A673 (cell line): ENCODE data around the gene BPHL.

Source experiments
- EZH2 ChIP-seq: fragments of 200-600 bp; sonication (generic); IDR thresholded peaks from 2 replicates; pipeline ENCODE4 v1.6.1; 2017; ENCODE audit warnings: borderline replicate concordance, low read depth, mild to moderate bottlenecking, mixed read lengths, antibody characterized with exemption, low read length; ENCODE audit not compliant: poor library complexity, severe bottlenecking
- TF ChIP-seq, protein P1 (sequence below): fragments of 300-800, 200-600 bp; sonication (generic); conservative IDR thresholded peaks from 2 replicates; pipeline ENCODE4 v1.5.1; 2017; ENCODE audit warnings: low read depth, mild to moderate bottlenecking, antibody characterized with exemption, low read length, moderate library complexity, mixed read lengths

DNA sequence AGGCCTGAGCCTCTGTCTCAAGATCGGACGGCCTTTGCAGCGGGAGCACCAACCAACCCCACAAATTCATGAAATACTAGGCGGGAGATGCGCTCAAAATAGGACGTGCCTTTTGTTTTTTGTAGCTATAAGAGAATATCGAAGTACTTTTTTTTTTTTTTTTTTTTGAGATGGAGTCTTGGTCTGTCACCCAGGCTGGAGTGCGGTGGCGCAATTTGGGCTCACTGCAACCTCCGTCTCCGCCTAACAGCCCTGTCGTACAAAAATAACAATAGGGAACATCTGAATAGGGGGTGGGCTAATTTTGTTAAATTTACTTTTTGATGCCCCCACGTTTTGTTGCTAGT is 44.7 kb downstream of the BPHL start:
- TF ChIP-seq, protein P1, sequence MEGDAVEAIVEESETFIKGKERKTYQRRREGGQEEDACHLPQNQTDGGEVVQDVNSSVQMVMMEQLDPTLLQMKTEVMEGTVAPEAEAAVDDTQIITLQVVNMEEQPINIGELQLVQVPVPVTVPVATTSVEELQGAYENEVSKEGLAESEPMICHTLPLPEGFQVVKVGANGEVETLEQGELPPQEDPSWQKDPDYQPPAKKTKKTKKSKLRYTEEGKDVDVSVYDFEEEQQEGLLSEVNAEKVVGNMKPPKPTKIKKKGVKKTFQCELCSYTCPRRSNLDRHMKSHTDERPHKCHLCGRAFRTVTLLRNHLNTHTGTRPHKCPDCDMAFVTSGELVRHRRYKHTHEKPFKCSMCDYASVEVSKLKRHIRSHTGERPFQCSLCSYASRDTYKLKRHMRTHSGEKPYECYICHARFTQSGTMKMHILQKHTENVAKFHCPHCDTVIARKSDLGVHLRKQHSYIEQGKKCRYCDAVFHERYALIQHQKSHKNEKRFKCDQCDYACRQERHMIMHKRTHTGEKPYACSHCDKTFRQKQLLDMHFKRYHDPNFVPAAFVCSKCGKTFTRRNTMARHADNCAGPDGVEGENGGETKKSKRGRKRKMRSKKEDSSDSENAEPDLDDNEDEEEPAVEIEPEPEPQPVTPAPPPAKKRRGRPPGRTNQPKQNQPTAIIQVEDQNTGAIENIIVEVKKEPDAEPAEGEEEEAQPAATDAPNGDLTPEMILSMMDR = no peak
- TF ChIP-seq EZH2 = no peak
